ENCODE measurements around the gene FAM180A. TPM values are rescaled to one million over a fixed set of nuclear protein-coding genes. Genes with fewer than 3 reads are reported as not detected.

The FAM180A gene
- total and polyA plus RNA-seq, 10 of the 15 experiments (the other 5 are each of a cell fraction or from before 2014, with no cell fraction given), result not detected

DNA sequence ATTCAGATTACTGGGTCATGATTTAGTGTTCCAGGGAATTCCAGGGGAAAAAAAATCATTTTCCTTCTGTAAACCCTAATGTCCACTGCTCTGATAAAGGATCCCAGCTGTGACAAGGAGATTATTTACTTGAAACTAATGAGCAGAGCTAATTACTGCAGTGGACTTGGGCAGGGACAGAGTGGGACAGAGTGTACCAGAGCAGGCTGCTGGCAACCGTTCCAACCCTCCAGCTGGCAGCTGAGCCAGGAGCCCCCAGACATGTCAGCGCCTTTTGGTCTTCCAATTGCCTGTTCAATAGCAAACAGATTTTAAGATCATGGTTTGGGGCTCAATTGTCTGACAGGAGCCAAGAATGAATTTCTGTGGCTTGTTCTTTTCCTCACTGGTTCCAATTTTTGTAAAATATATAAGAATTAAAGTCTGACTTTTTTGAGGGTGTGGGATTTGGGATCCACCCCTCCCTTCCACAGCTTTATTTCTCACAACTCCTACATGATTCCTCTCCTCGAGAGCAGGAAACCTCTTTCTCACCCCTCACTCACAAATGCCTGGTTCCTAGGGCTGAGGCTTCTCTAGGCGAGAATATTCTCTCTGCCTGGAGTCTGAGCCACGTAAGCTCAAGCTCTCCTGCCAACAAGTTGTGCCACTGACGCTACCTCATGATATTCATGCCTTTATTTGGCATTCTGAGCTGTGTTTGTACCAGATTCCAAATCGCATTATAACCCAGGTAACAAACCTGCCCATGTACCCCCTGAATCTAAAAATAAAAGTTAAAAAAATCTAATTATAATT, 20.6 kb upstream of the FAM180A start:
- SMC1A ChIA-PET (ENCODE audit: uncharacterized antibody, unreplicated experiment), result no interaction called here
- in situ Hi-C loops (cut with MboI), result no loop called here
- DNase-seq (ENCODE audit: low read depth, low spot score) (no peak), ATAC-seq (no peak), FAIRE-seq (no peak)
- H3K9ac ChIP-seq (ENCODE audit: control insufficient read depth, insufficient read depth, low read length), result no peak overlapping the region
- H3K4me1 ChIP-seq (ENCODE audit: control insufficient read depth, insufficient read depth, low read length), result no peaks in the 10 kb centered on the region
- no peaks in the 10 kb centered on the region; a peak in 1 of 4 replicates for H3K27me3 ChIP-seq (replicated peaks in 1 of 2; ENCODE audit: control insufficient read depth in 2 of 2, insufficient read depth in 2 of 2, low read length in 1 of 2)
- H4K20me1 ChIP-seq (ENCODE audit: control insufficient read depth, insufficient read depth), result no peaks in the 10 kb centered on the region
- RAD21 ChIA-PET (ENCODE audit: unreplicated experiment), result no interaction called here
- no peak overlapping the region for H3K27ac ChIP-seq (ENCODE audit: control insufficient read depth, insufficient read depth)
- BruUV-seq (replicated peaks), result no TSS peak
- no peaks in the 10 kb centered on the region for H3K36me3 ChIP-seq (ENCODE audit: control insufficient read depth in 2 of 2, insufficient read depth in 2 of 2, low read length in 1 of 2)
- no peaks in the 10 kb centered on the region for H3K9me3 ChIP-seq (replicated peaks; ENCODE audit: control insufficient read depth, insufficient read depth, low read length)
- H2AFZ ChIP-seq (ENCODE audit: control insufficient read depth, low read depth, low read length), result no peak overlapping the region
- POLR2A ChIA-PET, result no interaction called here
- no peak overlapping the region for H3K4me2 ChIP-seq (ENCODE audit: control insufficient read depth, insufficient read depth)
- 31% methylated on average over 7 of the region's 7 CpGs for WGBS (ENCODE audit: insufficient coverage, insufficient replicate concordance, low lambda C conversion rate, missing lambda C conversion rate)
- H3K4me3 ChIP-seq, result no peak overlapping the region
- intact Hi-C loops (cut with micrococcal nuclease; ENCODE audit: unreplicated experiment), result no loop called here
- H3K79me2 ChIP-seq (ENCODE audit: control insufficient read depth, insufficient read depth, low read length), result no peaks in the 10 kb centered on the region
- TF ChIP-seq, protein P1, sequence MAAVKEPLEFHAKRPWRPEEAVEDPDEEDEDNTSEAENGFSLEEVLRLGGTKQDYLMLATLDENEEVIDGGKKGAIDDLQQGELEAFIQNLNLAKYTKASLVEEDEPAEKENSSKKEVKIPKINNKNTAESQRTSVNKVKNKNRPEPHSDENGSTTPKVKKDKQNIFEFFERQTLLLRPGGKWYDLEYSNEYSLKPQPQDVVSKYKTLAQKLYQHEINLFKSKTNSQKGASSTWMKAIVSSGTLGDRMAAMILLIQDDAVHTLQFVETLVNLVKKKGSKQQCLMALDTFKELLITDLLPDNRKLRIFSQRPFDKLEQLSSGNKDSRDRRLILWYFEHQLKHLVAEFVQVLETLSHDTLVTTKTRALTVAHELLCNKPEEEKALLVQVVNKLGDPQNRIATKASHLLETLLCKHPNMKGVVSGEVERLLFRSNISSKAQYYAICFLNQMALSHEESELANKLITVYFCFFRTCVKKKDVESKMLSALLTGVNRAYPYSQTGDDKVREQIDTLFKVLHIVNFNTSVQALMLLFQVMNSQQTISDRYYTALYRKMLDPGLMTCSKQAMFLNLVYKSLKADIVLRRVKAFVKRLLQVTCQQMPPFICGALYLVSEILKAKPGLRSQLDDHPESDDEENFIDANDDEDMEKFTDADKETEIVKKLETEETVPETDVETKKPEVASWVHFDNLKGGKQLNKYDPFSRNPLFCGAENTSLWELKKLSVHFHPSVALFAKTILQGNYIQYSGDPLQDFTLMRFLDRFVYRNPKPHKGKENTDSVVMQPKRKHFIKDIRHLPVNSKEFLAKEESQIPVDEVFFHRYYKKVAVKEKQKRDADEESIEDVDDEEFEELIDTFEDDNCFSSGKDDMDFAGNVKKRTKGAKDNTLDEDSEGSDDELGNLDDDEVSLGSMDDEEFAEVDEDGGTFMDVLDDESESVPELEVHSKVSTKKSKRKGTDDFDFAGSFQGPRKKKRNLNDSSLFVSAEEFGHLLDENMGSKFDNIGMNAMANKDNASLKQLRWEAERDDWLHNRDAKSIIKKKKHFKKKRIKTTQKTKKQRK (IDR thresholded peaks at IDR 0.05; ENCODE audit: low read depth, low read length), result no peak
- TF ChIP-seq MEF2A (IDR thresholded peaks at IDR 0.05; ENCODE audit: insufficient read depth, low read depth, low read length) (no peak), EZH2 (IDR thresholded peaks at IDR 0.05; ENCODE audit: borderline replicate concordance, control insufficient read depth, low read depth, low read length) (no peak), JUNB (IDR thresholded peaks at IDR 0.05) (no peak), RBBP5 (conservative IDR thresholded peaks at IDR 0.05) (no peak)
- CTCF ChIA-PET, result no interaction called here

Measured in GM12878 (cell line).